ENCODE measurements around the gene NFAT5. TPM values are rescaled to one million over a fixed set of nuclear protein-coding genes. Genes with fewer than 3 reads are reported as not detected.
"Not testable (repeated sequence)": the region's sequence is repeated elsewhere in the genome, so short reads cannot be mapped to it uniquely, and the experiment has no call there.

NFAT5 gene
- total RNA-seq, 1 donor from 2014 or later: 48.9 TPM

DNA sequence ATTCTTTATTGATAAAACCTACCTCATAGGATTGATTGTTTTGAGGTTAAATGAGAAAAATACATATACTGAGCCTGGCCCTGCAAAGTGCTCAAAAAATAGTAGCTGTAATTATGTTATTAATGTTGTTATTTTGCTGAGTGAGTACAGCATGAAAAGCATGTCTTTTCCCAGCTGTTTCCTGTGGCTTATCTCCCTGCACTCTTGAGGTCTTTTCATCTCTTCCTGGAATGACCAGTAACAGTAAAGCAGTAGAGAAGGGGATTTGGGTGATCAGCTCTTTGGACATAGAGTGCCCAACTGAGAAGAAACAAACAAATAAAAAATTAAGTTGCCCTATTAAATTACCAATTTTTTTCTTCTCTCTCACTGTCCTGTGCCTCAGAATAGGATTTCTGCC is 53.7 kb downstream of the NFAT5 start:
- H3K36me3 ChIP-seq: no peaks in the 10 kb centered on the region
- H3K4me1 ChIP-seq: peaks cover 0 to 33% of the 10 kb centered on the region in 2 donors
- TF ChIP-seq, protein P1, sequence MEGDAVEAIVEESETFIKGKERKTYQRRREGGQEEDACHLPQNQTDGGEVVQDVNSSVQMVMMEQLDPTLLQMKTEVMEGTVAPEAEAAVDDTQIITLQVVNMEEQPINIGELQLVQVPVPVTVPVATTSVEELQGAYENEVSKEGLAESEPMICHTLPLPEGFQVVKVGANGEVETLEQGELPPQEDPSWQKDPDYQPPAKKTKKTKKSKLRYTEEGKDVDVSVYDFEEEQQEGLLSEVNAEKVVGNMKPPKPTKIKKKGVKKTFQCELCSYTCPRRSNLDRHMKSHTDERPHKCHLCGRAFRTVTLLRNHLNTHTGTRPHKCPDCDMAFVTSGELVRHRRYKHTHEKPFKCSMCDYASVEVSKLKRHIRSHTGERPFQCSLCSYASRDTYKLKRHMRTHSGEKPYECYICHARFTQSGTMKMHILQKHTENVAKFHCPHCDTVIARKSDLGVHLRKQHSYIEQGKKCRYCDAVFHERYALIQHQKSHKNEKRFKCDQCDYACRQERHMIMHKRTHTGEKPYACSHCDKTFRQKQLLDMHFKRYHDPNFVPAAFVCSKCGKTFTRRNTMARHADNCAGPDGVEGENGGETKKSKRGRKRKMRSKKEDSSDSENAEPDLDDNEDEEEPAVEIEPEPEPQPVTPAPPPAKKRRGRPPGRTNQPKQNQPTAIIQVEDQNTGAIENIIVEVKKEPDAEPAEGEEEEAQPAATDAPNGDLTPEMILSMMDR (IDR thresholded peaks at IDR 0.05): no peak
- intact Hi-C loops (cut with DNase I): loop anchor here (5.0 kb wide), 1 partner anchor 52 kb away; the partner anchor contains the start of gene NFAT5
- H3K4me3 ChIP-seq: no peak overlapping the region
- no peak for DNase-seq (ENCODE audit: low spot score in 2 of 2)
- no peaks in the 10 kb centered on the region for H3K27me3 ChIP-seq
- no peaks in the 10 kb centered on the region for H3K9me3 ChIP-seq
- peak overlapping the region; percentile 23 to 52 for H3K27ac ChIP-seq

DNA sequence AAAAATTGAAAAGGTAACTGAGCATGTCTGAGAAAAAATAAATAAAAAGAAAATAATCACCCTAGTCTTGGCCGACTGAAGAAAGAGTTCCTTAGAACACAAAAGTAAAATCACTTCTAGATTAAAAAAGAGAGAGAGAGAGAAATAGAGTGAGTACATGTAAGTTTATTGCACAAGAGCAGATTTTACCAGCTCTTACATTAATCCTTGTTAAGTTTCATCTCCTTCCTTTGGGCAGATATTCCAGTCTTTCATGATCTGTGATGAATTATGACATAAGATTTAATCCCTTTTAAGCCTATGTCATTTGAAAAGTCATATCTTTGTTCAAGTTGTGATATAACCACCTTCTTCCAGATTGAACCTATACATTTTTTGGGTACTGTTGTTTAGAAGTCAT is 54.8 kb downstream of the NFAT5 start:
- no peaks in the 10 kb centered on the region for H3K27me3 ChIP-seq
- intact Hi-C loops (cut with DNase I): no loop called here
- no peak overlapping the region for H3K27ac ChIP-seq
- H3K36me3 ChIP-seq: no peaks in the 10 kb centered on the region
- DNase-seq (ENCODE audit: low spot score in 2 of 2): no peak
- H3K4me3 ChIP-seq: no peak overlapping the region
- TF ChIP-seq, protein P1 (IDR thresholded peaks at IDR 0.05): no peak
- H3K9me3 ChIP-seq: no peaks in the 10 kb centered on the region
- peaks cover 0 to 26% of the 10 kb centered on the region in 2 donors for H3K4me1 ChIP-seq

DNA sequence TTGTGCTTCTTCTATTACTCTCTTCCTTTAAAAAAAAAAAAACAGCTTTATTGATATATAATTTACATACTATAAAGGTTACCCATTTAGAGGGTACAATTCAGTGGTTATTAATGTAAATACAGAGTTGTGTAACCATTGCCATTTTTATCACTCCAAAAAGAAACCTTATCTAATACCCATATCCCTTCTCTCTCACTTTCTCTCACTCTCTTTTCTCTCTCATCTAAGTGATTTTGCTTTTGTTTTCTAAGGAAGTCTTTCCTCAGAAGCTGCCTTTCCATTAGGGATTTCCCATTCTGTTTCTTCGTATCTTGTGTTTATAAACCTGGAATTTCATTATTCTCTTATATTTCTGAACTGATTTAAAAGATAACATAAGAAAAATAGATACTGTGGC is 55.5 kb downstream of the NFAT5 start:
- intact Hi-C loops (cut with DNase I): no loop called here
- no peaks in the 10 kb centered on the region for H3K36me3 ChIP-seq
- H3K27me3 ChIP-seq: no peaks in the 10 kb centered on the region
- H3K4me1 ChIP-seq: peaks cover 0 to 26% of the 10 kb centered on the region in 2 donors
- no peak overlapping the region for H3K4me3 ChIP-seq
- H3K27ac ChIP-seq: no peak overlapping the region
- DNase-seq (ENCODE audit: low spot score in 2 of 2): no peak
- H3K9me3 ChIP-seq: no peaks in the 10 kb centered on the region
- TF ChIP-seq, protein P1 (IDR thresholded peaks at IDR 0.05): no peak

DNA sequence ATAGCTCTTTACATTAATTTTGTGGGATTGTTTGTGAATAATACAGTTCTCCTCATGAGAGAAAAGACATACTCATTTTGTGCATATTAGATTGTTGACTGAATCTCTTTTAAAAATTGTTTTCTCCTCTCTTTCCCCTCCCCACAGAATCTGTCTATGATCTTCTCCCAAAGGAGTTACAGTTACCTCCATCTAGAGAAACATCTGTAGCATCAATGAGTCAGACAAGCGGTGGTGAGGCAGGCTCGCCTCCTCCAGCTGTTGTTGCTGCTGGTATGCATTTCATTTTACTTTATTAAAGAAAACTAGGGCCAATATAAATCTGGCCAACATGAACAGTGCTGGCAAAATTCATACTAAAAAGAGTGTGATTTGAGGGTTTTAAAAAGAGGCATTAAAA is 60.5 kb downstream of the NFAT5 start:
- Histone ChIP-seq H3K4me3 (no peak overlapping the region), H3K27me3 (no peaks in the 10 kb centered on the region), H3K36me3 (peaks cover 8% of the 10 kb centered on the region in 2 donors), H3K27ac (no peak overlapping the region), H3K4me1 (no peaks in the 10 kb centered on the region), H3K9me3 (no peaks in the 10 kb centered on the region)
- TF ChIP-seq, protein P1 (IDR thresholded peaks at IDR 0.05): no peak
- intact Hi-C loops (cut with DNase I): no loop called here
- DNase-seq (ENCODE audit: low spot score in 2 of 2): no peak

DNA sequence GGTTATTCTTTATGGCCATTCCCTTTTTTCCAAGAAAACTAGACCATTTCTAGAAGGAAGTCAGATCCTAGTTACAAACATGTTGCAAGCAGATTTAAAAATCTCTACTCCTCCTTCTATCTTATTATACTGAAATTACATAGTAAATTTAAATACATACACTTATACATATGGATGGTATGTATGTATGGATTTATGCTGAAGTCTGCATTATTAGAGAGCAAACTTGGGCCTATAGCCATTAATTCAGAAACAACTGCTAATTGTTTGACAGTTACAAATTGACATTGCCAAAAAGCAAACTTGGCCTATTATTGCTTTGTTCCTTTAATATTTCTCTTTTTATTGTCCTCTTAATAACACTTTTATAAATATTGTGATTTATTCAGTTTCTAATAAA is 67.1 kb downstream of the NFAT5 start:
- Histone ChIP-seq H3K27ac (no peak overlapping the region), H3K27me3 (no peaks in the 10 kb centered on the region), H3K4me1 (no peaks in the 10 kb centered on the region), H3K9me3 (no peaks in the 10 kb centered on the region), H3K4me3 (no peak overlapping the region), H3K36me3 (peaks cover 19 to 24% of the 10 kb centered on the region in 2 donors)
- TF ChIP-seq, protein P1 (IDR thresholded peaks at IDR 0.05): no peak
- DNase-seq (ENCODE audit: low spot score in 2 of 2): no peak
- intact Hi-C loops (cut with DNase I): no loop called here

DNA sequence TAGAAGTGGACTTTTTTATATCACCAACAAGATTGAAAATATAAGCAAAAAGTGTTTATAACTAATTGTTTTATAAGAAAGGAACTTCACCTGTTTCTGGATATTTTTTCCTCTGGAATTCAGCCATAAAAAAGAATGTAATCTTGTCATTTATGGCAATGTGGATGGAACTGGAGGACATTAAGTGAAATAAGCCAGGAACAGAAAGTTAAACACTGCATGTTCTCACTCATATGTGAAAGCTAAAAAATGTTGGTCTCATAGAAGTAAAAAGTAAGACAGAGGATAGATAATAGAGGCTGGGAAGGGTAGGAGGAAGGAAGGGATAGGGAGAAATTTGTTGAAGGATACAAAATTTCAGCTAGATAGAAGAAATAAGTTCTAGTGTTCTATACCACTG is 67.6 kb downstream of the NFAT5 start:
- no peak overlapping the region for H3K27ac ChIP-seq
- H3K27me3 ChIP-seq: no peaks in the 10 kb centered on the region
- H3K4me3 ChIP-seq: no peak overlapping the region
- TF ChIP-seq, protein P1 (IDR thresholded peaks at IDR 0.05): no peak
- intact Hi-C loops (cut with DNase I): no loop called here
- no peaks in the 10 kb centered on the region for H3K4me1 ChIP-seq
- H3K9me3 ChIP-seq: no peaks in the 10 kb centered on the region
- no peak for DNase-seq (ENCODE audit: low spot score in 2 of 2)
- H3K36me3 ChIP-seq: peaks cover 19 to 21% of the 10 kb centered on the region in 2 donors

DNA sequence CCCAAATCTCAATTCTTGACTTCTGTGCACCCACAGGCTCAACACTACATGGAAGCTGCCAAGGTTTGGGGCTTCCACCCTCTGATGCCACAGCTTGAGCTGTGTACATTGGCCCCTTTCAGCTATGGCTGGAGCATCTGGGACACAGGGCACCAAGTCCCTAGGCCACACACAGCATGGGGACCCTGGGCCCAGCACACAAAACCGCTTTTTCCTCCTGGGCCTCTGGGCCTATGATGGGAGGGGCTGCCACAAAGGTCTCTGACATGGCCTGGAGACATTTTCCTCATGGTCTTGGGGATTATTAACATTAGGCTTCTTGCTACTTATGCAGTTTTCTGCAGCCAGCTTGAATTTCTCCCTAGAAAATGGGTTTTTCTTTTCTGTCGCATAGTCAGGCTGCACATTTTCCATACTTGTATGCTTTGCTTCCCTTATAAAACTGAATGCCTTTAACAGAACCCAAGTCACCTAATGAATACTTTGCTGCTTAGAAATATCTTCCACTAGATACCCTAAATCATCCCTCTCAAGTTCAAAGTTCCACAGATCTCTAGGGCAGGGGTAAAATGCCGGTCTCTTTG is 70.9 kb downstream of the NFAT5 start:
- peaks cover 11 to 21% of the 10 kb centered on the region in 2 donors for H3K36me3 ChIP-seq
- H3K27me3 ChIP-seq; intact Hi-C loops (cut with DNase I); H3K4me3 ChIP-seq; H3K9me3 ChIP-seq; H3K27ac ChIP-seq; H3K4me1 ChIP-seq; DNase-seq (ENCODE audit: low spot score in 2 of 2): not testable (repeated sequence)

DNA sequence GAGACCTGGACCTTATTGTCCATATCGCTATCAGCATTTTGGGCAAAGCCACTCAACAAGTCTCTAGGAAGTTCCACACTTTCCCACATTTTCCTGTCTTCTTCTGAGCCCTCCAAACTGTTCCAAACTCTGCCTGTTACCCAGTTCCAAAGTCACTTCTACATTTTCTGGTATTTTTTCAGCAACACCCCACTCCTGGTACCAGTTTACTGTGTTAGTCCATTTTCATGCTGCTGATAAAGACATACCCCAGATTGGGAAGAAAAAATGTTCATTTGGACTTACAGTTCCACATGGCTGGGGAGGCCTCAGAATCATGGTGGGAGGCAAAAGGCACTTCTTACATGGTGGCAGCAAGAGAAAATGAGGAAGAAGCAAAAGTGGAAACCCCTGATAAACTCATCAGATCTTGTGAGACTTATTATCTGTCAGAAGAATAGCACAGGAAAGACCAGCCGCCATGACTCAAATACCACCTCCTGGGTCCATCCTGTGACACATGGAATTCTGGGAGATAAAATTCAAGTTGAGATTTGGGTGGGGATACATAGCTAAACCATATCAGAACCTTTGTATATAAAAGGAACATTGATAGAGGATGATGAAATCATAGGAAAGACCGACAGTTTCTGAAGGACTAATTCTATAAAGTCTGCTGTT is 71.6 kb downstream of the NFAT5 start:
- H3K27me3 ChIP-seq; H3K4me1 ChIP-seq; H3K9me3 ChIP-seq; H3K27ac ChIP-seq; DNase-seq (ENCODE audit: low spot score in 2 of 2); intact Hi-C loops (cut with DNase I); H3K4me3 ChIP-seq: not testable (repeated sequence)
- peaks cover 11 to 21% of the 10 kb centered on the region in 2 donors for H3K36me3 ChIP-seq
